ENCODE results near the gene SVOP.

SVOP gene

GRCh38 chr12:108935159-108935763 lies 85.6 kb downstream of the SVOP start:
- WGBS, 2 donors (ENCODE audit: extremely low coverage in 2 of 2, insufficient read length in 2 of 2, insufficient replicate concordance in 1 of 2) = no CpG with 5 or more reads among the region's 7 CpGs

GRCh38 chr12:108933949-108934348 lies 86.9 kb downstream of the SVOP start:
- Histone ChIP-seq H3K4ac (ENCODE audit: low read length) (no peak overlapping the region), H3K79me1 (ENCODE audit: low read depth, low read length) (no peaks in the 10 kb centered on the region), H3K27ac (replicated peaks; ENCODE audit: low read length) (no peak overlapping the region), H2BK12ac (ENCODE audit: low read length) (no peak overlapping the region), H2AFZ (ENCODE audit: low read length) (no peak overlapping the region), H3K9ac (ENCODE audit: low read depth, low read length, poor library complexity) (no peak overlapping the region), H3K18ac (ENCODE audit: low read length) (peak overlapping the region; percentile 60), H2BK5ac (ENCODE audit: low read length) (no peak overlapping the region), H2BK15ac (ENCODE audit: low read length) (no peak overlapping the region), H3K14ac (ENCODE audit: low read length) (no peak overlapping the region), H3K9me3 (replicated peaks in 1 of 2; ENCODE audit: control insufficient read depth in 2 of 2, insufficient read depth in 1 of 2, low read depth in 1 of 2, low read length in 2 of 2) (no peaks in the 10 kb centered on the region), H3K36me3 (replicated peaks in 1 of 2; ENCODE audit: control insufficient read depth in 2 of 2, insufficient read depth in 2 of 2, low read length in 2 of 2) (no peaks in the 10 kb centered on the region), H3K4me2 (ENCODE audit: insufficient read depth, low read length, poor library complexity, severe bottlenecking) (no peak overlapping the region), H4K91ac (ENCODE audit: low read depth, low read length, poor library complexity) (no peak overlapping the region), H4K8ac (ENCODE audit: low read depth, low read length) (no peak overlapping the region), H3K23ac (ENCODE audit: low read depth, low read length, poor library complexity) (no peak overlapping the region), H3K27me3 (ENCODE audit: control insufficient read depth in 3 of 3, insufficient read depth in 3 of 3, low read depth in 1 of 3, low read length in 3 of 3) (peaks cover 0 to 12% (median 2%) of the 10 kb centered on the region in 3 experiments), H2AK5ac (ENCODE audit: low read depth, low read length) (no peak overlapping the region), H3K4me1 (ENCODE audit: control insufficient read depth in 2 of 2, insufficient read depth in 1 of 2, low read depth in 1 of 2, low read length in 2 of 2) (peaks cover 0 to 1% of the 10 kb centered on the region in 2 donors), H2BK120ac (ENCODE audit: low read depth, low read length) (no peak overlapping the region), H3K4me3 (ENCODE audit: low read length in 2 of 2) (no peak overlapping the region)
- no peak for DNase-seq (ENCODE audit: low spot score)
- WGBS, 2 donors (ENCODE audit: extremely low coverage in 2 of 2, insufficient read length in 2 of 2, insufficient replicate concordance in 1 of 2) = no CpG with 5 or more reads among the region's 6 CpGs

More at GRCh38 chr12:108935159-108935763, 85.6 kb downstream of the SVOP start:
- no peaks in the 10 kb centered on the region for H3K36me3 ChIP-seq (replicated peaks in 1 of 2; ENCODE audit: control insufficient read depth in 2 of 2, insufficient read depth in 2 of 2, low read length in 2 of 2)
- H4K8ac ChIP-seq (ENCODE audit: low read depth, low read length) = no peak overlapping the region
- no peak overlapping the region for H3K27ac ChIP-seq (replicated peaks; ENCODE audit: low read length)
- no peak overlapping the region for H2BK120ac ChIP-seq (ENCODE audit: low read depth, low read length)
- no peak overlapping the region for H4K91ac ChIP-seq (ENCODE audit: low read depth, low read length, poor library complexity)
- H3K4me3 ChIP-seq (ENCODE audit: low read length in 2 of 2) = no peak overlapping the region
- no peaks in the 10 kb centered on the region for H3K79me1 ChIP-seq (ENCODE audit: low read depth, low read length)
- no peak overlapping the region for H3K4me2 ChIP-seq (ENCODE audit: insufficient read depth, low read length, poor library complexity, severe bottlenecking)
- H2AK5ac ChIP-seq (ENCODE audit: low read depth, low read length) = no peak overlapping the region
- no peaks in the 10 kb centered on the region for H3K9me3 ChIP-seq (replicated peaks in 1 of 2; ENCODE audit: control insufficient read depth in 2 of 2, insufficient read depth in 1 of 2, low read depth in 1 of 2, low read length in 2 of 2)
- H2AFZ ChIP-seq (ENCODE audit: low read length) = no peak overlapping the region
- H3K23ac ChIP-seq (ENCODE audit: low read depth, low read length, poor library complexity) = no peak overlapping the region
- DNase-seq (ENCODE audit: low spot score) = no peak
- H3K18ac ChIP-seq (ENCODE audit: low read length) = no peak overlapping the region
- H3K27me3 ChIP-seq (ENCODE audit: control insufficient read depth in 3 of 3, insufficient read depth in 3 of 3, low read depth in 1 of 3, low read length in 3 of 3) = peaks cover 0 to 9% (median 2%) of the 10 kb centered on the region in 3 experiments
- H3K4me1 ChIP-seq (ENCODE audit: control insufficient read depth in 2 of 2, insufficient read depth in 1 of 2, low read depth in 1 of 2, low read length in 2 of 2) = peaks cover 0 to 1% of the 10 kb centered on the region in 2 donors
- no peak overlapping the region for H3K4ac ChIP-seq (ENCODE audit: low read length)
- H2BK5ac ChIP-seq (ENCODE audit: low read length) = no peak overlapping the region
- no peak overlapping the region for H2BK12ac ChIP-seq (ENCODE audit: low read length)
- no peak overlapping the region for H3K9ac ChIP-seq (ENCODE audit: low read depth, low read length, poor library complexity)
- no peak overlapping the region for H3K14ac ChIP-seq (ENCODE audit: low read length)
- H2BK15ac ChIP-seq (ENCODE audit: low read length) = no peak overlapping the region

- Histone ChIP-seq H3K18ac (ENCODE audit: low read length) (no peak overlapping the region), H3K27ac (replicated peaks; ENCODE audit: low read length) (no peak overlapping the region), H3K9me3 (replicated peaks in 1 of 2; ENCODE audit: control insufficient read depth in 2 of 2, insufficient read depth in 1 of 2, low read depth in 1 of 2, low read length in 2 of 2) (peaks cover 0 to 3% of the 10 kb centered on the region in 2 donors), H3K79me1 (ENCODE audit: low read depth, low read length) (no peaks in the 10 kb centered on the region), H2BK120ac (ENCODE audit: low read depth, low read length) (no peak overlapping the region), H3K4me3 (ENCODE audit: low read length in 2 of 2) (no peak overlapping the region), H2AFZ (ENCODE audit: low read length) (no peak overlapping the region), H2BK12ac (ENCODE audit: low read length) (no peak overlapping the region), H3K9ac (ENCODE audit: low read depth, low read length, poor library complexity) (no peak overlapping the region), H2AK5ac (ENCODE audit: low read depth, low read length) (no peak overlapping the region), H2BK5ac (ENCODE audit: low read length) (no peak overlapping the region), H2BK15ac (ENCODE audit: low read length) (no peak overlapping the region), H3K27me3 (ENCODE audit: control insufficient read depth in 3 of 3, insufficient read depth in 3 of 3, low read depth in 1 of 3, low read length in 3 of 3) (peaks cover 0 to 12% (median 0%) of the 10 kb centered on the region in 3 experiments), H3K23ac (ENCODE audit: low read depth, low read length, poor library complexity) (no peak overlapping the region), H3K14ac (ENCODE audit: low read length) (no peak overlapping the region), H4K91ac (ENCODE audit: low read depth, low read length, poor library complexity) (no peak overlapping the region), H3K4me2 (ENCODE audit: insufficient read depth, low read length, poor library complexity, severe bottlenecking) (no peak overlapping the region), H3K36me3 (replicated peaks in 1 of 2; ENCODE audit: control insufficient read depth in 2 of 2, insufficient read depth in 2 of 2, low read length in 2 of 2) (no peaks in the 10 kb centered on the region), H3K4me1 (ENCODE audit: control insufficient read depth in 2 of 2, insufficient read depth in 1 of 2, low read depth in 1 of 2, low read length in 2 of 2) (peaks cover 0 to 1% of the 10 kb centered on the region in 2 donors), H3K4ac (ENCODE audit: low read length) (no peak overlapping the region), H4K8ac (ENCODE audit: low read depth, low read length) (no peak overlapping the region)
- WGBS, 2 donors (ENCODE audit: extremely low coverage in 2 of 2, insufficient read length in 2 of 2, insufficient replicate concordance in 1 of 2) = no CpG with 5 or more reads among the region's 3 CpGs
- DNase-seq (ENCODE audit: low spot score) = no peak
These were observed 90.1 kb downstream of the SVOP start for GRCh38 chr12:108930756-108931155.

- Histone ChIP-seq H3K27me3 (ENCODE audit: control insufficient read depth in 3 of 3, insufficient read depth in 3 of 3, low read depth in 1 of 3, low read length in 3 of 3) (peaks cover 0 to 12% (median 0%) of the 10 kb centered on the region in 3 experiments), H3K14ac (ENCODE audit: low read length) (no peak overlapping the region), H3K27ac (replicated peaks; ENCODE audit: low read length) (no peak overlapping the region), H4K91ac (ENCODE audit: low read depth, low read length, poor library complexity) (no peak overlapping the region), H3K79me1 (ENCODE audit: low read depth, low read length) (no peaks in the 10 kb centered on the region), H3K23ac (ENCODE audit: low read depth, low read length, poor library complexity) (no peak overlapping the region), H4K8ac (ENCODE audit: low read depth, low read length) (no peak overlapping the region), H3K4me2 (ENCODE audit: insufficient read depth, low read length, poor library complexity, severe bottlenecking) (no peak overlapping the region), H2AK5ac (ENCODE audit: low read depth, low read length) (no peak overlapping the region), H3K4me3 (ENCODE audit: low read length in 2 of 2) (no peak overlapping the region), H2BK12ac (ENCODE audit: low read length) (no peak overlapping the region), H2BK15ac (ENCODE audit: low read length) (no peak overlapping the region), H3K36me3 (replicated peaks in 1 of 2; ENCODE audit: control insufficient read depth in 2 of 2, insufficient read depth in 2 of 2, low read length in 2 of 2) (no peaks in the 10 kb centered on the region), H3K18ac (ENCODE audit: low read length) (no peak overlapping the region), H2BK120ac (ENCODE audit: low read depth, low read length) (no peak overlapping the region), H3K4me1 (ENCODE audit: control insufficient read depth in 2 of 2, insufficient read depth in 1 of 2, low read depth in 1 of 2, low read length in 2 of 2) (peaks cover 0 to 1% of the 10 kb centered on the region in 2 donors), H2BK5ac (ENCODE audit: low read length) (no peak overlapping the region), H3K9me3 (replicated peaks in 1 of 2; ENCODE audit: control insufficient read depth in 2 of 2, insufficient read depth in 1 of 2, low read depth in 1 of 2, low read length in 2 of 2) (peaks cover 0 to 5% of the 10 kb centered on the region in 2 donors), H3K9ac (ENCODE audit: low read depth, low read length, poor library complexity) (no peak overlapping the region), H2AFZ (ENCODE audit: low read length) (no peak overlapping the region), H3K4ac (ENCODE audit: low read length) (no peak overlapping the region)
- no peak for DNase-seq (ENCODE audit: low spot score)
- WGBS, 2 donors (ENCODE audit: extremely low coverage in 2 of 2, insufficient read length in 2 of 2, insufficient replicate concordance in 1 of 2) = no CpG with 5 or more reads among the region's 5 CpGs
These were observed 90.7 kb downstream of the SVOP start for GRCh38 chr12:108930155-108930554.

Measured in neuronal stem cell (in vitro differentiated cells).